Left lung (tissue), 10 donors: Measurements from ENCODE around the gene SLC9A5. TPM values are rescaled to one million over a fixed set of nuclear protein-coding genes. Genes with fewer than 3 reads are reported as not detected.

ENCODE experiments used
- ATAC-seq: fragments of 200-7000 bp; cut with Tn5 transposase; one replicate; pipeline ENCODE4 v1.9.1; 2020; ENCODE audit warnings: moderate library complexity
- DNase-seq, 4 donors: peaks; one replicate each; pipeline ENCODE4 v3.0.0-alpha.2; 2013 to 2020
- H3K27ac ChIP-seq, 2 donors: fragments of 200-600 bp; sonication (generic) in 1 of 2; one replicate each; pipeline versions ENCODE4 v1.5.0 to v1.8.0; 2020 to 2021
- H3K27me3 ChIP-seq, 2 donors: fragments of 200-600 bp; sonication (generic) in 1 of 2; one replicate each; pipeline versions ENCODE4 v1.5.0 to v1.8.0; 2020 to 2021
- H3K36me3 ChIP-seq, 2 donors: fragments of 200-600 bp; sonication (generic) in 1 of 2; one replicate each; pipeline versions ENCODE4 v1.5.0 to v1.8.0; 2020 to 2021
- H3K4me1 ChIP-seq, 2 donors: fragments of 200-600 bp; one replicate each; pipeline ENCODE4 v1.8.0; 2021
- H3K4me3 ChIP-seq, 2 donors: fragments of 200-600 bp; sonication (generic) in 1 of 2; one replicate each; pipeline versions ENCODE4 v1.5.0 to v1.8.0; 2020 to 2021; ENCODE audit warnings: mild to moderate bottlenecking in 1 of 2
- H3K9me3 ChIP-seq, 2 donors: fragments of 200-600 bp; sonication (generic) in 1 of 2; one replicate each; pipeline versions ENCODE4 v1.5.0 to v1.8.0; 2020 to 2021
- CTCF ChIP-seq, 2 donors: fragments of 200-600 bp; sonication (generic) in 1 of 2; IDR thresholded peaks; one replicate each; pipeline versions ENCODE4 v1.5.0 to v1.8.0; 2021; ENCODE audit warnings: antibody characterized with exemption in 2 of 2
- intact Hi-C, 2 donors: fragments of 100-400 bp; cut with DNase I; formaldehyde crosslinking; loops; one replicate each; pipeline versions ENCODE4 v1.11.2 to v1.14.2; 2022
- polyA plus RNA-seq, 6 donors: library from polyadenylated mRNA; unstranded; fragments of 120-200 nt; gene quantifications; one replicate each; pipeline ENCODE4 v1.2.1, GENCODE V29; 2013; ENCODE audit not compliant: insufficient read length in 6 of 6
- total RNA-seq, 2 donors: library from RNA; stranded (reverse); fragmentation: NEBNext Ultra II Directional; extraction: Animal tissue kit (Norgen Biotek cat#: 25700); gene quantifications; one replicate each; pipeline ENCODE4 v1.2.1, GENCODE V29; 2021
- donor health status: DM: no; HTN: yes; CAD: no.
- donor health status: DM: no; HTN: no; CAD: no.

The SLC9A5 gene
- total and polyA plus RNA-seq, 8 donors, result 3.2 to 26.1 (median 20.9) TPM

- intact Hi-C loops, result no loop called here
Measured at GRCh38 chr16:67296420-67296819, 47.6 kb downstream of the SLC9A5 start.

GRCh38 chr16:67298277-67298676 lies 49.5 kb downstream of the SLC9A5 start:
- Histone ChIP-seq H3K4me1 (no peaks in the 10 kb centered on the region), H3K27me3 (no peaks in the 10 kb centered on the region), H3K9me3 (no peaks in the 10 kb centered on the region), H3K4me3 (no peak overlapping the region), H3K27ac (no peak overlapping the region), H3K36me3 (no peaks in the 10 kb centered on the region)
- intact Hi-C loops, result no loop called here
- no peak for TF ChIP-seq CTCF (IDR thresholded peaks at IDR 0.05)
- ATAC-seq (no peak), DNase-seq (no peak)

More at GRCh38 chr16:67296420-67296819, 47.6 kb downstream of the SLC9A5 start:
- peak; percentile 51 for ATAC-seq
- no peak for DNase-seq
- Histone ChIP-seq H3K9me3 (no peaks in the 10 kb centered on the region), H3K27me3 (no peaks in the 10 kb centered on the region), H3K27ac (no peak overlapping the region), H3K36me3 (no peaks in the 10 kb centered on the region), H3K4me3 (no peak overlapping the region), H3K4me1 (no peaks in the 10 kb centered on the region)
- TF ChIP-seq CTCF (IDR thresholded peaks at IDR 0.05), result no peak

DNA sequence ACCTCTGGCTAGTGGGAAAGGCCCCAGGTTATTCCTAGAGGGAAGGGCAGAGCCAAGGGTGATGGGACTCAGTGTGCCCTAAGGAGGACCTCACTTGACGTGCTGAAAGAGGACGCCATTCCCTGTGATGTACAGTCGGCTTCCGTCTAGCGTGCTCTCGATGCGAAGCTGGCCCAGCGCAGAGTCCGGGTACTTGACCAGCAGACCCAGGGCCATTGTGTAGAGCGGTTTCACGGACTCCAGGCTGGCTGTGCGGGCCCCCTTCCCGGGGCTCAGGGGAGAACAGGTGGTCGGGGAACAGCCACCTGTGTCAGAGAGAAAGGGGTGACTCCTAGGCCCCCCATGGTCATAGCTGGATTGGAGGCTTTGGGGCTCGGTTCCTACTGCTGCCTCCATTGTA lies 50.5 kb downstream of the SLC9A5 start:
- no peaks in the 10 kb centered on the region for H3K9me3 ChIP-seq
- no peak overlapping the region for H3K27ac ChIP-seq
- TF ChIP-seq CTCF (IDR thresholded peaks at IDR 0.05), result no peak
- H3K4me3 ChIP-seq, result no peak overlapping the region
- ATAC-seq (no peak), DNase-seq (no peak)
- no peaks in the 10 kb centered on the region for H3K4me1 ChIP-seq
- no peaks in the 10 kb centered on the region for H3K27me3 ChIP-seq
- intact Hi-C loops, result no loop called here
- no peaks in the 10 kb centered on the region for H3K36me3 ChIP-seq

DNA sequence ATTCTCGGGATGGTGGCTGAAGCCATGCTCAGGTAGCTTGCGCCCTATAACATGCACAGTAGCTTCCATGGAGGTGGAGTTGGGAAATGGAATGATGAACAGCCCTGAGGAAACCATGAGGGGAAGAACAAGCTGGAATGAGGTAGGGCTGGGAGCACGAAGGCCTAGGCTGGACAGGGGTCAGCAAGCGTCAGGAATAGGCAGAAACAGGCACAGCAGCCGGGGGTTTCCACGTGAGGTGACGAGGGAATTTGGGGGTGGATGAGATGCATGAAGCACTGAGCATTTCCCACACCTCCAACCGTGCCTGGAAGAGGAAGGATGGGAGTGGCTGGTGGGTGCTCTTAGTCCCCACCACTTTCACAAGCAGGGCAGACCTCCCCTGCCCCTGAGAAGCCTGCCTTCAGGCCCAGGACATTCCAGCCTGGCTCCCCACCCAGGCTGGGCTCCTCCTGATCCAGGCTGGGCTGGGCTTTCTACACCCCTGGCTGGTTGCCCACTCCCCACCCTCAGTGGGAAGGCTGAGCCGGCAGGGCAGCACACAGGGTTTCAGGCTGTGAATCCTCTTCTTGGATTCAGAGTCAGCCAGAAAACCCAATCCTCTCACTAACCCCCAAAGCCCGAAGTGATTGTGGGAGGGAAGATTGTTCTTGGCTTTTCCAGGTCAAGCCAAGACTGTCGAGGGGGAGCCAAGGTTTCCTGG lies 52.5 kb downstream of the SLC9A5 start:
- peak overlapping the region in 1 of 2 donors; percentile 7 for H3K27ac ChIP-seq
- ATAC-seq, result peak; percentile 66
- TF ChIP-seq CTCF (IDR thresholded peaks at IDR 0.05), result no peak

GRCh38 chr16:67302076-67302475 lies 53.3 kb downstream of the SLC9A5 start:
- H3K36me3 ChIP-seq, result no peaks in the 10 kb centered on the region
- no peak for TF ChIP-seq CTCF (IDR thresholded peaks at IDR 0.05)
- intact Hi-C loops, result no loop called here

More for the DNA sequence above, 52.5 kb downstream of the SLC9A5 start:
- Histone ChIP-seq H3K27me3 (no peaks in the 10 kb centered on the region), H3K9me3 (no peaks in the 10 kb centered on the region), H3K4me3 (no peak overlapping the region), H3K36me3 (no peaks in the 10 kb centered on the region), H3K4me1 (no peaks in the 10 kb centered on the region)
- intact Hi-C loops, result no loop called here
- peak in 1 of 4 donors; percentile 49 for DNase-seq

More at GRCh38 chr16:67302076-67302475, 53.3 kb downstream of the SLC9A5 start:
- H3K4me3 ChIP-seq, result no peak overlapping the region
- no peaks in the 10 kb centered on the region for H3K4me1 ChIP-seq
- no peaks in the 10 kb centered on the region for H3K27me3 ChIP-seq
- DNase-seq (no peak), ATAC-seq (no peak)
- no peak overlapping the region for H3K27ac ChIP-seq
- no peaks in the 10 kb centered on the region for H3K9me3 ChIP-seq
